Stimulated activated CD4-positive, alpha-beta T cell treated with anti-CD3 and anti-CD28 coated beads, TNF-alpha, amount 100 ng/mL, for 48 hours (primary cell): Measurements from ENCODE around the gene TMEM190.

Experiments used
- DNase-seq, 3 donors: peaks; one replicate each; pipeline ENCODE4 v3.0.0-alpha.2; 2020; ENCODE audit warnings: low read depth in 3 of 3

The TMEM190 gene

GRCh38 chr19:55372316-55373081, 4.1 kb upstream of the TMEM190 start:
- DNase-seq, result no peak

GRCh38 chr19:55373306-55373992, 3.2 kb upstream of the TMEM190 start:
- no peak for DNase-seq

DNA sequence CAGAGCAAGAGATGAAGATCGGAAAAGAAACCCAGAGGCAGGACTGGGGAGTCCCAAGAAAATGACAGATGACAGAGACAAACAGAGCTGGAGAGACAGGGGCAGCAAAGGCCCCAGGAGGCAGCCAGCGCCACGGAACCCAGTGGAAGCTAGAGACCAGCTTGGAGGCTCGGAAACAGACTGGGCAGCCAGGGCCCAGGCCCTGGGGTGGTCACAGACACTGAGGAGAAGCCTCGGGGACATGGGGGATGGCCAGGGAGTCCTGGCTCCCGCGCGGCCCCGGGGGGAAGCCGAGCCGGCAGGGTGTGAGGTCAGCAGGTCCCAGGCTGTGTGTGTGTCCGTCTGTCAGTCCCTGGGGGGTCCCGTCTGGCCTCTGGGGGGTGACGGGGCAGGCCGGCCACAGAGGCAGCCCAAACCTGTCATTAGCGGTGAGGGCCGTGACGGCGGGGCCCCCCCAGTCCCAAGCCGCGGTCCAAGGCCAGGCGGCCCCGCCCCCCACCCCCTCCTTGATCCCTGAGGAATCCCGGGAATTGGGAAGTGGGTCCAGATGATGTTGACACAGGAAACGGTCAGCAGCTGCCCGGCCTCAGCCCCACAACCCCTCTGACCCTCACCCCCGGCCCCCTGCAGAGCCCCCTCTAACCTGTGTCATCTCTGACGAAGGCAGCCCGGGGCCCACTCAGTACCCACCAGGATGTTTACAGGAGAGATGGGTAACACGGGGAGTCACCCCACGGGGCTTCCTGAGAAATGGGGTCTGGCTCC, 2.5 kb upstream of the TMEM190 start:
- no peak for DNase-seq

DNA sequence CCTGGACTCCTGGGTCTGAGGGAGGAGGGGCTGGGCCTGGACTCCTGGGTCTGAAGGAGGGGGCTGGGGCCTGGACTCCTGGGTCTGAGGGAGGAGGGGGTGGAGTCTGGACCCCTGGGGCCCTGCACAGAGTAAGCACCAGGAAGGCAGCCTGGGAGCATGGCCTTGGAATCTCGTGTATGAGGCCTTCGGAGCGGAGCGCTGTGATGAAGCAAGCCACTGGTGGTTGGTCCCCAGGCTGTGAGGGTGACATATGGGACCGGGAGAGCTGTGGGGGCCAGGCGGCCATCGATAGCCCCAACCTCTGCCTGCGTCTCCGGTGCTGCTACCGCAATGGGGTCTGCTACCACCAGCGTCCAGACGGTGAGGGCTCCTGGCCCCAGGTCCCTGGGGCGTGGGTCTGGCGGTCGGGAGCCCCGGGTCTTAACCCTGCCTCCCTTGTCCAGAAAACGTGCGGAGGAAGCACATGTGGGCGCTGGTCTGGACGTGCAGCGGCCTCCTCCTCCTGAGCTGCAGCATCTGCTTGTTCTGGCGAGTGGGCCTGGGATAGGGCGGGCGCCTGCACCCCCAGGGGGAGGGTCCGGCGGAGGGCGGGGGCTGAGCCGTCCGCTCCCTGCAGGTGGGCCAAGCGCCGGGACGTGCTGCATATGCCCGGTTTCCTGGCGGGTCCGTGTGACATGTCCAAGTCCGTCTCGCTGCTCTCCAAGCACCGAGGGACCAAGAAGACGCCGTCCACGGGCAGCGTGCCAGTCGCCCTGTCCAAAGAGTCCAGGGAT, 918 bp downstream of the TMEM190 start:
- DNase-seq, result no peak

- DNase-seq, result no peak
Measured at GRCh38 chr19:55379174-55379573, 2.5 kb downstream of the TMEM190 start.

- no peak for DNase-seq
Measured at GRCh38 chr19:55382013-55382412, 5.4 kb downstream of the TMEM190 start.

DNA sequence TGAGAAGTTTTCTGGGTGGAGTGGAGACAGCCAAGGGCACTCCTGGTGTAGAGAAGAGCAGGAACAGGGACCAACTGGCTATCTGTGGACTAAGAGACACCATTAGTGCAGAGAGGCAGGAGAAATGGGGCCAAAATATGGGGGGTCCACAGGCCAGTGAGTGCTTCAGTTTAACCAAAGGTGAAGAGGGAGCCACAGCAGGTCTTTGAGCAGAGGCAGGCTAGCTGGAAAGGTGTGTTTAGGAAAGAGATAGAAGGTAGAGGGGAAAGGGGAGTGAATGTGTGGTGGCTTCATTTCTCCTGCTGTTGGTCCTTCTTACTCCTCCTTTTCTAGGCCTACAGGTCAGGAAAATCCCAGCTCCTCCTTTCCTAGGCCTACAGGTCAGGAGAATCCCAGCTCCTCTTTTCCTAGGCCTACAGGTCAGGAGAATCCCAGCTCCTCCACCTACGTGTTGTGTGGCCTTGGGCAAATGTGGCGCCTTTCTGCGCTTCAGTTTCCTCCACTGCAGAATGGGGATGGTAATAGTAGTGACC, 6.0 kb downstream of the TMEM190 start:
- no peak for DNase-seq

GRCh38 chr19:55383279-55384130, 6.9 kb downstream of the TMEM190 start:
- peak in 2 of 3 donors; percentile 44 to 56 for DNase-seq

- peak in 1 of 3 donors; percentile 28 for DNase-seq
Measured at GRCh38 chr19:55384131-55384919, 7.7 kb downstream of the TMEM190 start, which contains the start of gene TMEM238. Gene TMEM238, minus strand, starts transcription at chr19:55384292. Its CDS starts 33 bp downstream, at chr19:55384259.

GRCh38 chr19:55384920-55385723, 8.5 kb downstream of the TMEM190 start:
- peak; percentile 90 to 98 (median 91) for DNase-seq

DNA sequence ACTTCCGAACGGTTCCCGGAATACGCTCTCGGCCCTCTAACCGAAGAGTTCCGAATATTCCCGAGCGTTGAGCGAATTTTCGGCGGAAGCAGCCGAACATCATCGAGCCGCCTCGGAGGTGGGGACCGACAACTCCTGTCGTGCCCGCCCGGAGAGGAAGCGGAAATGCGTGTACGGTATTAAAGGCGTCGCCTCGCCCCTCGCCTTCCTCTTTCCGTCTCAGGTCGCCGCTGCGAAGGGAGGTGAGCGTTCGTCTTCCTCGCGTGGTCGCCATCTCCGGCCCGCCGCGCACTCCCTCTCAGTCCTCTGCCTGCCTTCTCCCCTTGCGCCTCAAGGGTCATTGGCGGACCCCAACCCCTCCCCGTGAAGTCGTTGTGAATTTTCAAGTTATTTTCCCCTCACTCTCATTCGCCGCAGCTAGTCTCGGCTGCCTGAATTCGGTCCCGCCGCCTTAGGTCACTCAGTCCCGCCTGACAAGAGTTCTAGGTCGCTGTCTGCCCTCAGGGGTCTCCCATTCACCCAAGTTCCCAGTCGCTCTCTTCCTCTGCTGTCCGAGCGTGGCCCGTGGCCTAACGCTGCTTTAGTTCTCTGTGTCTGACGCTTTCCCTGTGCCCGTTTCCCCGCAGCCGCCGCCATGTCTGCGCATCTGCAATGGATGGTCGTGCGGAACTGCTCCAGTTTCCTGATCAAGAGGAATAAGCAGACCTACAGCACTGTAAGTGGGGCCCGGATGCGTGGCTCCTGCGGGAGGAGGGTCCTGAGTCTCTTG, 9.3 kb downstream of the TMEM190 start, which contains the start of gene RPL28:
TSS of gene RPL28 (plus strand) at position 209 of the 769 bp plus-strand sequence. CDS start at position 635, 426 bp downstream.
- DNase-seq, result peak; percentile 95 to 97 (median 96)

GRCh38 chr19:55386493-55386971, 9.9 kb downstream of the TMEM190 start:
- DNase-seq, result no peak

DNA sequence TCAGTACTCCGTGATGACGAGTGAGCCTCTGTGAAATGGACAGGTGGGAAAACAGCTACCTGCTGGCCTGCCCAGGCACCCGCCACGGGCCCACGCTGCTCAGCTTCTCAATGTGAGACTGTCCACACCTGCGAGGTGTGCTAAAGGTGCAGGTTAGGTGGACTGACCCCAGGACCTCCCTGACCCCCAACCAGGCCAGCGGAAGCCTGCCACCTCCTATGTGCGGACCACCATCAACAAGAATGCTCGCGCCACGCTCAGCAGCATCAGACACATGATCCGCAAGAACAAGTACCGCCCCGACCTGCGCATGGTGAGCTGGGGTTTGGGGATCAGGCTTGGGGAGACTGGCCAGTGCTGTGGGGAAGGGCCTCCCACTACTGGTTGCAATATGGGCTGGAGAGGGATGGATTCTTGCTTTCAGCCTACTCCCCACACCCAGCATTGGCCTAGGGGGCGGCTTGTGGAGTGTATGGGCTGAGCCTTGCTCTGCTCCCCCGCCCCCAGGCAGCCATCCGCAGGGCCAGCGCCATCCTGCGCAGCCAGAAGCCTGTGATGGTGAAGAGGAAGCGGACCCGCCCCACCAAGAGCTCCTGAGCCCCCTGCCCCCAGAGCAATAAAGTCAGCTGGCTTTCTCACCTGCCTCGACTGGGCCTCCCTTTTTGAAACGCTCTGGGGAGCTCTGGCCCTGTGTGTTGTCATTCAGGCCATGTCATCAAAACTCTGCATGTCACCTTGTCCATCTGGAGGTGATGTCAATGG, 11.3 kb downstream of the TMEM190 start:
- no peak for DNase-seq

GRCh38 chr19:55389386-55390317, 13.0 kb downstream of the TMEM190 start:
- DNase-seq, result no peak

DNA sequence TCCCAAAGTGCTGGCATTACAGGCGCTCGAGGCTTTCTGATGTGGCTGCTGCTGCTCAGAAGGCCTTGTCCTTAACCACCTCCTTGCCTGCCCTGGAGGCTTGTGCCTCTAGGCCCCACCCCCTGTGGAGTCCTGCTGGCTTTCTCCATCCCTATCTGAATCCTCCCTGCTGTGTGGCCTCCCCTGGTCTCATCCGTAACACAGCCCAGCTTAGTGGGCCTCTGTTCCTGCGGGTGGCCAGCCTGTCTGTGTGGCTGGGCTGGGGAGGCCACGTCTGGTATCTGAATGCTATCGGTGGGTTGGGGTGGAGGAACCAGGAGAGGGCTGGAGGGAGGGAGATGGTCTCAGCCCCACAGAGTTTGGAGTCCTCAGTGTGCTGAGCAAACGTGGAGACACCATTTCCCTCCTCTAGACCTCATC, 13.8 kb downstream of the TMEM190 start:
- DNase-seq, result no peak
